Measurements from ENCODE around the gene CSMD2. TPM values are rescaled to one million over a fixed set of nuclear protein-coding genes. Genes with fewer than 3 reads are reported as not detected.

The CSMD2 gene
- total RNA-seq, 2 donors from 2014 or later: 0.62 to 2.8 TPM

DNA sequence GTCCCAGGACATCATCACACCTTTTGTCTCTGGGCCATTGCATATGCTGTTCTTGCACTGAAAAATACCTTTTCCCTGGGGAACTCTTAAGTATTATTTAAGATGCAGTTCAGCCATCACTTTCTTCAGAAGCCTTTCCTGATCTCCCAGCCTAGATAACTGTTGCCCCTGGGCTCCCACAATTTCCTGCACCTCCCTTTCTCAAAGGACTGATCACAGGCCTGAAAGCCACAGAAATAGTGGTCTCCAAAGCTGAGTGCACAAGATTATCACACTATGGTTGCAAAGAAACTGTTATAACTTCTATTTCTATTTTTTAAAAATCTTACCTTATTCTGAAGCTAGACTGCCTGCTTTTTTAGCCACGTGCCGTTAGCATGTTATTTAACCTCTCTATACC is 695.3 kb downstream of the CSMD2 start:
- Histone ChIP-seq H3K27me3 (ENCODE audit: control insufficient read depth, insufficient read depth, low read length, poor library complexity, severe bottlenecking) (no peaks in the 10 kb centered on the region), H3K9ac (ENCODE audit: extremely low read depth, low read length, poor library complexity, severe bottlenecking) (no peak overlapping the region), H3K4me3 (ENCODE audit: low read length) (no peak overlapping the region), H3K4me1 (ENCODE audit: control insufficient read depth, insufficient read depth, low read length) (no peaks in the 10 kb centered on the region), H3K36me3 (ENCODE audit: control insufficient read depth, insufficient read depth, low read length) (no peaks in the 10 kb centered on the region), H3K9me3 (ENCODE audit: control insufficient read depth, low read length) (no peaks in the 10 kb centered on the region), H3K27ac (ENCODE audit: low read depth, low read length) (no peak overlapping the region)
- Mint-ChIP-seq H3K27me3 (ENCODE audit: insufficient read depth) (peaks cover 2% of the 10 kb centered on the region), H3K4me1 (peaks cover 7% of the 10 kb centered on the region), H3K9me3 (no peaks in the 10 kb centered on the region), H3K27ac (no peak overlapping the region), H3K4me3 (no peak overlapping the region), H3K36me3 (ENCODE audit: low read depth) (no peaks in the 10 kb centered on the region)
- DNase-seq: no peak
- TF ChIP-seq, protein P1, sequence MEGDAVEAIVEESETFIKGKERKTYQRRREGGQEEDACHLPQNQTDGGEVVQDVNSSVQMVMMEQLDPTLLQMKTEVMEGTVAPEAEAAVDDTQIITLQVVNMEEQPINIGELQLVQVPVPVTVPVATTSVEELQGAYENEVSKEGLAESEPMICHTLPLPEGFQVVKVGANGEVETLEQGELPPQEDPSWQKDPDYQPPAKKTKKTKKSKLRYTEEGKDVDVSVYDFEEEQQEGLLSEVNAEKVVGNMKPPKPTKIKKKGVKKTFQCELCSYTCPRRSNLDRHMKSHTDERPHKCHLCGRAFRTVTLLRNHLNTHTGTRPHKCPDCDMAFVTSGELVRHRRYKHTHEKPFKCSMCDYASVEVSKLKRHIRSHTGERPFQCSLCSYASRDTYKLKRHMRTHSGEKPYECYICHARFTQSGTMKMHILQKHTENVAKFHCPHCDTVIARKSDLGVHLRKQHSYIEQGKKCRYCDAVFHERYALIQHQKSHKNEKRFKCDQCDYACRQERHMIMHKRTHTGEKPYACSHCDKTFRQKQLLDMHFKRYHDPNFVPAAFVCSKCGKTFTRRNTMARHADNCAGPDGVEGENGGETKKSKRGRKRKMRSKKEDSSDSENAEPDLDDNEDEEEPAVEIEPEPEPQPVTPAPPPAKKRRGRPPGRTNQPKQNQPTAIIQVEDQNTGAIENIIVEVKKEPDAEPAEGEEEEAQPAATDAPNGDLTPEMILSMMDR (conservative IDR thresholded peaks at IDR 0.05): no peak
- WGBS, 2 experiments (ENCODE audit: insufficient coverage in 1 of 2, insufficient read length in 1 of 2): no CpG with 5 or more reads among the region's 2 CpGs

DNA sequence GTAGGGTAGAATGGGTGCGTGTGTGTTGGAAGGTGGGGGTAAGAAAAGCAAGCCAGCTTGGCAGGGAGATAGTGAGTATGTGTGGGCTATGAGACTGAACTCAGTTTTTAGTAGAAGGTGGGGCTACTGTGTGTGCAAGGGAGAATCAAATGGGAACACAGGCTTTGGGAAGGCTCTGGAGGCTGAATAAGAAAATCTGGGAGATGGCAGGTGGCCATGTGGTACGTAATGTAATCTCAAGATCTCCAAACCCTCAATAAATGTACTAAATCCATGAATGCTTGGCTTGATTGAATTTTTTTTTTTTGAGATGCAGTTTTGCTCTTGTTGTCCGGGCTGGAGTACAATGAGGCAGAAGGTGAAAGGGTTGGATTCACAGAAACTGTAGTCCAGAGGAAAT is 696.1 kb downstream of the CSMD2 start:
- TF ChIP-seq, protein P1 (conservative IDR thresholded peaks at IDR 0.05): no peak
- DNase-seq: no peak
- WGBS, 2 experiments (ENCODE audit: insufficient coverage in 1 of 2, insufficient read length in 1 of 2): 90 to 100% methylated on average over 2 to 3 of the region's 3 CpGs
- Histone ChIP-seq H3K27ac (ENCODE audit: low read depth, low read length) (no peak overlapping the region), H3K27me3 (ENCODE audit: control insufficient read depth, insufficient read depth, low read length, poor library complexity, severe bottlenecking) (no peaks in the 10 kb centered on the region), H3K36me3 (ENCODE audit: control insufficient read depth, insufficient read depth, low read length) (no peaks in the 10 kb centered on the region), H3K4me1 (ENCODE audit: control insufficient read depth, insufficient read depth, low read length) (no peaks in the 10 kb centered on the region), H3K9me3 (ENCODE audit: control insufficient read depth, low read length) (no peaks in the 10 kb centered on the region), H3K4me3 (ENCODE audit: low read length) (no peak overlapping the region), H3K9ac (ENCODE audit: extremely low read depth, low read length, poor library complexity, severe bottlenecking) (no peak overlapping the region)
- no peak overlapping the region for H3K4me3 Mint-ChIP-seq
- H3K36me3 Mint-ChIP-seq (ENCODE audit: low read depth): no peaks in the 10 kb centered on the region
- peaks cover 7% of the 10 kb centered on the region for H3K27me3 Mint-ChIP-seq (ENCODE audit: insufficient read depth)
- peaks cover 7% of the 10 kb centered on the region for H3K4me1 Mint-ChIP-seq
- H3K9me3 Mint-ChIP-seq: no peaks in the 10 kb centered on the region
- H3K27ac Mint-ChIP-seq: no peak overlapping the region

DNA sequence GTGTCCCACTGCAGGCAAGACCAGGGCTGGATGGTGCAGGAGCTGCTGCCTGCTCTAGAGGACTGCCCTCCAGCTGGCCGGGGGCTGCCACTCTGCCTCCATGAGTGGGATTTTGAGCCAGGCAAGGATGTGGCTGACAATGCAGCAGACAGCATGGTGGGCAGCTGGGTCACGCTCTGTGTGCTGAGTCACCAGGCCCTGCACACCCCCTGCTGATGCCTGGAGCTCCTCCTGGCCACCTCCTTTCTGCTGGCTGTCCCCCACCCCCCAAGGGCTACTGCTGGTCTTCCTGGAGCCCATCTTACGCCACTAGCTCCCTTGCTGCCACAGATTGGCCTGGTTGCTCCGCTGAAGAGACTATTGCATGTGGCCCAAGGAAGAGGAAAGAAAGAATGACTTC is 696.5 kb downstream of the CSMD2 start:
- Histone ChIP-seq H3K9me3 (ENCODE audit: control insufficient read depth, low read length) (no peaks in the 10 kb centered on the region), H3K27me3 (ENCODE audit: control insufficient read depth, insufficient read depth, low read length, poor library complexity, severe bottlenecking) (no peaks in the 10 kb centered on the region), H3K4me3 (ENCODE audit: low read length) (no peak overlapping the region), H3K9ac (ENCODE audit: extremely low read depth, low read length, poor library complexity, severe bottlenecking) (no peak overlapping the region), H3K27ac (ENCODE audit: low read depth, low read length) (no peak overlapping the region), H3K36me3 (ENCODE audit: control insufficient read depth, insufficient read depth, low read length) (no peaks in the 10 kb centered on the region), H3K4me1 (ENCODE audit: control insufficient read depth, insufficient read depth, low read length) (no peaks in the 10 kb centered on the region)
- H3K4me1 Mint-ChIP-seq: peaks cover 7% of the 10 kb centered on the region
- no peak overlapping the region for H3K27ac Mint-ChIP-seq
- no peak overlapping the region for H3K4me3 Mint-ChIP-seq
- DNase-seq: no peak
- TF ChIP-seq, protein P1 (conservative IDR thresholded peaks at IDR 0.05): no peak
- no peaks in the 10 kb centered on the region for H3K9me3 Mint-ChIP-seq
- peaks cover 9% of the 10 kb centered on the region for H3K27me3 Mint-ChIP-seq (ENCODE audit: insufficient read depth)
- H3K36me3 Mint-ChIP-seq (ENCODE audit: low read depth): no peaks in the 10 kb centered on the region
- 75 to 89% methylated on average over 1 to 4 of the region's 4 CpGs for WGBS, 2 experiments (ENCODE audit: insufficient coverage in 1 of 2, insufficient read length in 1 of 2)
